ENCODE measurements around the gene DNAAF8.
A peak's percentile ranks its signal among the peaks of the same experiment; 100 is the strongest.

Gene DNAAF8

GRCh38 chr16:4750896-4751295 lies 16.6 kb downstream of the DNAAF8 start:
- DNase-seq (ENCODE audit: low spot score), result no peak
- no peak for FAIRE-seq

- DNase-seq (ENCODE audit: low spot score) (no peak), FAIRE-seq (no peak)
These were observed 18.2 kb downstream of the DNAAF8 start for GRCh38 chr16:4752351-4753100.

DNA sequence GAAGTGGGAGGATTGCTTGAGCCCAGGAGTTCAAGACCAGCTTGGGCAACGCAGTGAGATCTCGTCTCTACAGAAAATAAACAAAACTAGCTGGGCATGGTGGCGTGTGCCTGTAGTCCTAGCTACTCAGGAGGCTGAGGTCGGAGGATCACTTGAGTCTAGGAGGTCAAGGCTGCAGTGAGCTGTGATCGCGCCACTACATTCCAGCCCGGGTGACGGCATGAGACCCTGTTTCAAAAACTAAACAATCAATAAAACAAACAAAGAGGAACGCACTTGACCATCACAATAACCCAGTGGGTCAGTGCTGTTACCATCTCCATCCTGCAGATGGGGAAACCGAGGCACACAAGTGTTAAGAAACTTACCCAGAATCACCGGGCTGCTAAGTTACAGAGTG lies 18.9 kb downstream of the DNAAF8 start:
- DNase-seq (ENCODE audit: low spot score) (no peak), FAIRE-seq (no peak)

GRCh38 chr16:4754865-4755264 lies 20.5 kb downstream of the DNAAF8 start:
- no peak for FAIRE-seq
- no peak for DNase-seq (ENCODE audit: low spot score)

DNA sequence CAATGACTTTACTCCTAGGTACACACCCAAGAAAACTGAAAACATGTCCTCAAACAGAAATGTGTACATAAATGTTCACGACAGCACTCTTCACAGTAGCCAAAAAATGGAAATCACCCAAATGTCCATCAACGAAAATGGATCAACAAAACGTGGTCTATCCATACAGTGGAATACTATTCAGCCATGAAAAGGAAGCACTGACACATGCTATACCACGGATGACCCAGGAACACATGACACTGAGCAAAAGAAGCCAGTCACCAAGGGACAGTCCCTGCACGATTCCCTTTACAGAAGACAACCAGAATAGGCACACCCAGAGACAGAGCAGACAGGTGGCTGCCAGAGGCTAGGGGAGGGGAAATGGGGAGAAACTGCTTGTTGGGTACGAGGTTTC lies 21.4 kb downstream of the DNAAF8 start:
- DNase-seq (ENCODE audit: low spot score) (no peak), FAIRE-seq (no peak)

DNA sequence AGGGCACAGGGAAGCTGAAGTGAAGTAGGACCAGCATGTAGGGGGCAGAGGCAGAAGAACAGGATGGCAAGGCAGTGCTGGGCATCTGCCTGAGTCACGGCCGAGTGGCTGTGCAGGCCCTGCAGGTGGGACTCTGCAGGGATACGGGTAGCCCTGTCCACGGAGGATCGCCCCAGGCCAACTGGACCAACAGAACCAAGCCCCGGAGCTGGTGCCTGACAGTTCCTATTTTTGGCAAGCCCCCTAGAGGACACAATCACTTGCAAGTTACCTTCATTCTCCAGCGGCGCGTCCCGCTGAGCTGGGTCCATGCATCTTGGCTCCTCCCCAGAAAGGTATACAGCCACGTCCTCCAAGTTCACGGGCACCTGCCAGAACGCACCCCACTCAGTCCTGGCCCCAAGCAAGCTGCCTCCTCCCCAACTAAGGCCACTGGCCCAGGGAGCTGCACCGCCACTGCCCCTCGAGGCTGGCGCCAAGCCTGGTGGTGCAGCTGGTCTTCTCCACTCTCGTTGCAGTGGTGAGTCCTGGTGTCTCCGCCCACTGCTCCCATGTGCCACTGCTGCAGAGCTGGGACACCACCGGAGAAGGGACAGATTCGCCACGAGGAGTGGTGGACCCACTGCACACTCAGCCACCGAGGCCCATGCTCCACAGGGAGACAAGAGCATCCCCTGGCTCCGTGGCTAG lies 26.0 kb downstream of the DNAAF8 start:
- FAIRE-seq (no peak), DNase-seq (ENCODE audit: low spot score) (no peak)

GRCh38 chr16:4762205-4762604 lies 27.9 kb downstream of the DNAAF8 start:
- FAIRE-seq (no peak), DNase-seq (ENCODE audit: low spot score) (no peak)

DNA sequence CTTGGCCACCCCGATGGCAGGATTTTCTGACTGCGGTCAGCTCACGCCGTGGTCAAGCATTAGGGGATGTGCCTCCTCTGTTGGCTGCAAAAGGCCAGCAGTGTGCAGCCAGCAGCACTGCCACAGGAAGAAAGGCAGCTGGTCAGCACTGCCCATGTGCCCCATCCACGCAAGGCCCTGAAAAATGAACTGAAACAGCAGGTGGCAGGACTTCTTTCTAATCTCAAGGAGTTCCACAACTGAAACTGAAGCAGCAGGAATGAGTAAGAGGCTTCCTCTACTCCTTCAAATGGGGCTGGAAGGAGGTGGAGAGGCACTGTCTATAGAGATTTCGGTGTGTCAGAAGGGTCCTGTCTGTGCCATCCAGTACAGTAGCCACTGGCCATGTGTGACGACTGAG lies 29.5 kb downstream of the DNAAF8 start:
- no peak for FAIRE-seq
- DNase-seq (ENCODE audit: low spot score), result no peak

DNA sequence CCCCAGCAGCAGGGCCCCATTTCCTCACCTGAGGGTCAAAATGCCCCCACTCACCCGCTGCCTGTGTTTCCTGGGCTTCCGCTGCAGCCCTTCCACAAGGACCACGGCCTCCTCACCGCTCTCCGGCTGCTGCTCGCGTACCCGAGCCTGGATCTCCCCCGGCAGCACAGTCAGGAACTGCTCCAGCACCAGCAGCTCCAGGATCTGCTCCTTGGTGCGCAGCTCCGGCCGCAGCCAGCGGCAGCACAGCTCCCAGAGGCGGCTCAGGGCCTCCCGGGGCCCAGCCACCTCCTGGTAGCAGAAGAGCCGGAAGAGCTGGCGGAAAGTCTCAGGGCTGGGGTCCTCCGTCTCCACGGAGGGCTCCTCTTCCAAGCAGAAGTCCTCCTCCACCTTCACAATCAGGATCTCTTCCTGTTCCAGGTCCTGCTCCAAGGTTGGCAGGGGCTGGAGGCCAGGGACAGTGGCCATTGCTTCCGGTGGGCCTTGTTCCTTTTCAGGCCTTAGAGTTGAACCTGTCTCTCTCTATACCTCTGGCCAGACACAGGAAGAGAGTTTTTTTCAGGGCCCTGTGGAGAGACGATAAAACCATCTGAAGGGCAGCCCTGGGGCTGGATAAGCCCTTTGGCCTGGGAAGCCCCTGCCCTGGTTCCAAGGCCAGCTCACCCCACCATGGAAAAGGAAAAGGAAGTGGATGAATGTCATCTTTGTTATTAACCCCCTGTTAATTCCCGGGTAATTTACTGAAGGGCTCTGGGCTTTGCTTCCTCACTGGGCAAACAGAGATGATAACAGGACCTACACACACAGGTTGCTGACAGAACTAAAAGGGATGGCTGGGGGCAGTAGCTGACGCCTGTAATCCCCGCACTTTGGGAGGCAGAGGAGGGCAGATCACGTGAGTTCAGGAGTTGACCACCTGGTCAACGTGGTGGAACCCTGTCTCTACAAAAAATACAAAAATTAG lies 31.5 kb downstream of the DNAAF8 start:
- FAIRE-seq (no peak), DNase-seq (ENCODE audit: low spot score) (no peak)

GRCh38 chr16:4766875-4767628 lies 32.7 kb downstream of the DNAAF8 start, which contains the start of gene ZNF500:
Gene ZNF500, minus strand, starts transcription at chr16:4767162. Its CDS starts 1,184 bp downstream, at chr16:4765978.
- DNase-seq (ENCODE audit: low spot score) (peak; percentile 87), FAIRE-seq (peak; percentile 67)

- FAIRE-seq (no peak), DNase-seq (ENCODE audit: low spot score) (no peak)
These were observed 33.7 kb downstream of the DNAAF8 start for GRCh38 chr16:4767872-4768548.

DNA sequence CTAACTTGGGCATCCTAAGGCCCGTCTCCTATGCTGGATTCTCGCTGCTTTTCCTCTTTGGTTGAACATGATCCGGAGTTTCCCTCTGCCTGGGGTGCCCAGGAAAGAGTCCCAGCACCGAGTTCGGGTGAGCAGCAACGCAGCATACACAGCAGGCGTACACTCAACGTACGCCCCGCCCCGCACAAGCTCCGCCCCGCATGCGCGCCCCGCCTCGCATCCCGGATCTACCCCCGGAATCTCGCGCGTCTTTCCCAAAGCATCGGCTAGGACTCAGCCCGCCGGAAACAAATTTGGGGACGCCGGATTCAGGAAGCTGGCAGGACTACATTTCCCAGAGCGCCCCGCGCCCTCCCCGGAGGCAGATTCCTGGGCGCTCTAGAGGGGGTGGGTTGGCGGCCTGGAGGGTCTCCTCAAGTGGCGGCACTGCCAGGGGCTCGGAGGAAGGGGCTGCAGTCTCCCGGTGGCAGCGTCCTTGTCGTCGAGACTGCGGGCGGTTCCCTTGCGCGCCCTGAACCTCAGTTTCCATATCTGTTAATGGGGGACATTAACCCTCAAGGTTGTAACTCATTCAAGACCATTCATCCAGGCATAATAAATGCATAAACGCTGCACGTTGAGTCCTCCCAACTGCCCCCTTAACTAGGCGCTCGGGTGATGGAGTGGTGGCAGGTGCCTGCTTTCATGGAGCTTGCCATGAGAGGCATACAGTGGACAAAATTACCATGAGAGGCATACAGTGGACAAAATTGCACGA lies 34.4 kb downstream of the DNAAF8 start:
- DNase-seq (ENCODE audit: low spot score) (peak; percentile 77), FAIRE-seq (peak; percentile 66)

- no peak for DNase-seq (ENCODE audit: low spot score)
- no peak for FAIRE-seq
These were observed 34.9 kb downstream of the DNAAF8 start for GRCh38 chr16:4769306-4769638.

GRCh38 chr16:4771646-4772045 lies 37.3 kb downstream of the DNAAF8 start:
- DNase-seq (ENCODE audit: low spot score), result no peak
- no peak for FAIRE-seq

- FAIRE-seq (no peak), DNase-seq (ENCODE audit: low spot score) (no peak)
These were observed 38.0 kb downstream of the DNAAF8 start for GRCh38 chr16:4772351-4772750.

GRCh38 chr16:4775005-4775404 lies 40.7 kb downstream of the DNAAF8 start:
- no peak for DNase-seq (ENCODE audit: low spot score)
- no peak for FAIRE-seq

GRCh38 chr16:4776141-4776705 lies 41.9 kb downstream of the DNAAF8 start:
- FAIRE-seq, result no peak

DNA sequence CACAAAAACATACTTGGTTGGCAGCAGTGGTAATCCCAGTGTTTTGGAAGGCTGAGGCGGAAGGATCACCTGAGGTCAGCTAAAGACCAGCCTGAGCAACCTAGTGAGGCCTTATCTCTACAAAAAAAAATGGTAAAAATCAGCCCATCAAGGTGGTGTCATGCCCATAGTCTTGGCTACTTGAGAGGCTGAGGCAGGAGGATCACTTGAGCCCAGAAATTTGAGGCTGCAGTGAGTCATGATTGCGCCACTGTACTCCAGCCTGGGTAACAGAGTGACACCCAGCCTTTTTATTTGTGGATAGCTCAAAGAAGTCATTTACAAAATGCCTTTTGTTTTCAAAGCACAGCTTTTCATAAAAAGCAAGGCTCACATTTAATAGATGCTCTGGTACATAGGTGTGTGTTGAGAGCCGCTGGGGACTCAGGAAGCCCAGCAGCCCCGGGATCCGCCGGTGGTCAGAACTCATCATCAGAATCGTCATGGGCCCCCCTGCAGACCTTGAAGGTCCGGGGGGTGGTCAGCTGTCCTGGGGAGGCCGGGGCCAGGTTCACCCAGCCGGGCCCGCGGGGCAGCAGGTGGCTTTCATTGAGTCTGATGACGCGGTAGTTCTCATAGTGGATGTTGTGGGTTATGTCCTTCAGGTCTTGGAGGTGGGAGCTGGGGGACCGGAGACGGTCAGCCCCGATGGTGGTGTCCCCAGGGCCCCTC lies 43.2 kb downstream of the DNAAF8 start:
- FAIRE-seq, result no peak
- no peak for DNase-seq (ENCODE audit: low spot score)

More at GRCh38 chr16:4776141-4776705, 41.9 kb downstream of the DNAAF8 start:
- no peak for DNase-seq (ENCODE audit: low spot score)

- DNase-seq (ENCODE audit: low spot score) (no peak), FAIRE-seq (no peak)
These were observed 43.7 kb downstream of the DNAAF8 start for GRCh38 chr16:4778050-4778392.
